ENCODE data around the gene ARL6IP5.

ARL6IP5 gene

GRCh38 chr3:69084326-69085167, at the start of gene ARL6IP5:
Gene ARL6IP5, plus strand, starts transcription at chr3:69084937. Its CDS starts 111 bp downstream, at chr3:69085048.
- no peak for TF ChIP-seq CTCF (IDR thresholded peaks at IDR 0.05; ENCODE audit: insufficient read depth, low read depth, low read length, missing control alignments)
- DNase-seq (ENCODE audit: low read depth) = peak; percentile 96

GRCh38 chr3:69044608-69045007, 40.1 kb upstream of the ARL6IP5 start:
- no peak for DNase-seq (ENCODE audit: low read depth)
- no peak for TF ChIP-seq CTCF (IDR thresholded peaks at IDR 0.05; ENCODE audit: insufficient read depth, low read depth, low read length, missing control alignments)
- no peak overlapping the region for H3K4me3 ChIP-seq (ENCODE audit: low read depth, low read length)

More at GRCh38 chr3:69084326-69085167, at the start of gene ARL6IP5:
- H3K4me3 ChIP-seq (ENCODE audit: low read depth, low read length) = peak within 1 kb of the TSS; percentile 95

DNA sequence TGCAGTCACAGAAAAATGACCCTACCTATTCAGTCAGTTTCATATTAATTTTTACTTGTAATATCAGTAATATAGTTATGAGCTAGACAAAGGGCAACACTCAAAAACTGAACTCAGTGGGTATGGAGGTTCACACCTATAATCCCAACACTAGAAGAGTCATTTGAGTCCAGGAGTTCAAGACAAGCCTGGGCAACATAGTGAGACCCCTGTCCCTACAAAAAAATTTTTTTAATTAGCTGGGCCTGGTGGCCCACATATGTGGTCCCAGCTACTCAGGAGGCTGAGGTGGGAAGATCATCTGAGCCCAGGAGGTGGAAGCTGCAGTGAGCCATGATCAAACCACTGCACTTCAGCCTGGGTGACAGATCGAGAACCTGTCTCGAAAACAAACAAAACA, 35.7 kb upstream of the ARL6IP5 start:
- TF ChIP-seq CTCF (IDR thresholded peaks at IDR 0.05; ENCODE audit: insufficient read depth, low read depth, low read length, missing control alignments) = no peak
- DNase-seq (ENCODE audit: low read depth) = no peak
- no peak overlapping the region for H3K4me3 ChIP-seq (ENCODE audit: low read depth, low read length)

- peak within 1 kb of the TSS; percentile 87 for H3K4me3 ChIP-seq (ENCODE audit: low read depth, low read length)
- no peak for TF ChIP-seq CTCF (IDR thresholded peaks at IDR 0.05; ENCODE audit: insufficient read depth, low read depth, low read length, missing control alignments)
- DNase-seq (ENCODE audit: low read depth) = peak; percentile 99
These were observed 32.8 kb upstream of the ARL6IP5 start, which contains the start of gene TMF1 for GRCh38 chr3:69051756-69052471. Gene TMF1, minus strand, starts transcription at chr3:69052333. Its CDS starts 247 bp downstream, at chr3:69052086.

- TF ChIP-seq CTCF (IDR thresholded peaks at IDR 0.05; ENCODE audit: insufficient read depth, low read depth, low read length, missing control alignments) = no peak
- peak; percentile 7 for DNase-seq (ENCODE audit: low read depth)
- peak overlapping the region; percentile 87 for H3K4me3 ChIP-seq (ENCODE audit: low read depth, low read length)
These were observed 32.3 kb upstream of the ARL6IP5 start for GRCh38 chr3:69052472-69052898.

DNA sequence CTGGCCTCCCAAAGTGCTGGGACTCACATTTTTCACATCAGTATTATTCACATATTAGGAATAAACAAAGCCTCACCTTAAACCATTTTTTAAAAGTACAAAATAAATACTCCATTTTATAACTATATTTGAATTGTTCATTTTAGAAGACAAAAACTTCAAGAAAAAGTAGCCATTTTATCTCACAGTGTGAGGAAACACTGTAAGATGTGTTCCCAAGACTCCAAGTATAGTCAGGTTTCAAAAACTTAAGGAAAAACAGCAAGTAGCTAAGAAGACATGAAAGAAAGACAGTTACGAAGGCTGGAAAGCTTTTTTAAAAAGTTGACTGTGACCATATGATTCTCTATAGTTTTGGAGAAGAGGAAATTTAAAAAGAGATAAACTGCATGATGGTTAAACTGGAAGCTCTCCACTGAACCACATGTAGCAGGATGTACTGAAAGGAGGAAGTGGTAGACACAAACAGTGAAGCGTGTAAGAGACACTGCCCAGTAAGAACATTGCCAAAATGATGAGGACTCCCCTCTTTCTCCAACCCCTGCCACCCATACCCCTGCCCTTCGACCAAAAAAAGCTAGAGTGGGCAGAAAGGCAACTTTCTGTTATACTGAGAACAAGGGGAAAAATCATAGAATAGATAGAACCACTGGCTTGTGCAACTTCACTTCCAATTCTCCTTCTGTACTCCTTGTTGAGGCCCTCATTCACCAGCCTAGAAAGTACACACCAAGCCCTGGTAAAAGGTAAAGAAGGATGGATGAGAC, 26.4 kb upstream of the ARL6IP5 start:
- H3K4me3 ChIP-seq (ENCODE audit: low read depth, low read length) = no peak overlapping the region; the same call in 1 of the 2 replicates
- no peak for TF ChIP-seq CTCF (IDR thresholded peaks at IDR 0.05; ENCODE audit: insufficient read depth, low read depth, low read length, missing control alignments)
- peak; percentile 70 for DNase-seq (ENCODE audit: low read depth)
